Posterior cingulate gyrus (tissue), 11 donors: ENCODE measurements around the gene FKBP14.
"Not testable (repeated sequence)": the region's sequence is repeated elsewhere in the genome, so short reads cannot be mapped to it uniquely, and the experiment has no call there.

Source experiments
- DNase-seq, 10 donors: peaks; one replicate each; pipeline versions ENCODE4 v3.0.0 to v3.0.0-alpha.2; 2020 to 2021; ENCODE audit warnings: mixed read lengths in 3 of 10
- intact Hi-C: fragments of 100-400 bp; cut with DNase I; formaldehyde crosslinking; loops from one replicate; pipeline ENCODE4 v1.15.1; 2023

Gene FKBP14

GRCh38 chr7:29969738-29970137 is 56.8 kb downstream of the FKBP14 start:
- intact Hi-C loops = loop anchor here (10.0 kb wide), 1 partner anchor 55 kb away; the partner anchor contains the start of genes FKBP14 and PLEKHA8
- DNase-seq = no peak

GRCh38 chr7:29968683-29969395 is 57.7 kb downstream of the FKBP14 start:
- DNase-seq = no peak
- intact Hi-C loops = no loop called here

- intact Hi-C loops = no loop called here
- DNase-seq = no peak
Measured at GRCh38 chr7:29965030-29965429, 61.5 kb downstream of the FKBP14 start.

GRCh38 chr7:29962035-29962434 is 64.5 kb downstream of the FKBP14 start:
- DNase-seq = no peak
- intact Hi-C loops = no loop called here

GRCh38 chr7:29961611-29962010 is 64.9 kb downstream of the FKBP14 start:
- intact Hi-C loops, DNase-seq: not testable (repeated sequence)
